ENCODE measurements around the gene PAPPA.

GRCh38 chr9:116435706-116436105 is 282.1 kb downstream of the PAPPA start:
- TF ChIP-seq POLR2A (IDR thresholded peaks at IDR 0.05) (no peak), CTCF (IDR thresholded peaks at IDR 0.05) (no peak)
